Stomach (tissue), 9 donors: ENCODE measurements around the gene FLNC. TPM values are rescaled to one million over a fixed set of nuclear protein-coding genes. Genes with fewer than 3 reads are reported as not detected.

Source experiments
- DNase-seq, 2 donors: peaks; one replicate each; pipeline versions ENCODE4 v3.0.0 to v3.0.0-alpha.2; 2013 to 2019
- H3K27ac ChIP-seq, 5 donors: fragments of 200-600 bp in 4 of 5; sonication (generic) in 4 of 5; one replicate each; pipeline ENCODE4 v1.5.1; 2013 to 2019; ENCODE audit warnings: mild to moderate bottlenecking in 1 of 5, moderate library complexity in 1 of 5
- H3K27me3 ChIP-seq, 3 donors: fragments of 200-600 bp; sonication (generic); one replicate each; pipeline ENCODE4 v1.5.1; 2017 to 2019; ENCODE audit warnings: mixed run types in 1 of 3
- H3K36me3 ChIP-seq, 4 donors: fragments of 200-600 bp; sonication (generic); 1 replicate in 3 of 4; 2 replicates in 1 of 4; pipeline ENCODE4 v1.5.1; 2016 to 2019
- H3K4me1 ChIP-seq, 4 donors: fragments of 200-600 bp; sonication (generic); one replicate each; pipeline ENCODE4 v1.5.1; 2016 to 2019
- H3K4me3 ChIP-seq, 4 donors: fragments of 200-600 bp; sonication (generic) in 3 of 4; one replicate each; pipeline ENCODE4 v1.5.1; 2016 to 2019; ENCODE audit warnings: mild to moderate bottlenecking in 1 of 4
- H3K9me3 ChIP-seq, 4 donors: fragments of 200-600 bp; sonication (generic); one replicate each; pipeline ENCODE4 v1.5.1; 2016 to 2019
- CTCF ChIP-seq, 7 experiments: fragments of 450-650 bp in 4 of 7; fragments of 200-600 bp in 3 of 7; sonication (generic) in 3 of 7; IDR thresholded peaks; one replicate each; pipeline ENCODE4 v1.5.1; 2016 to 2019; ENCODE audit warnings: antibody characterized with exemption in 7 of 7, control low read depth in 2 of 7, mild to moderate bottlenecking in 1 of 7
- EP300 ChIP-seq: sonication (generic); formaldehyde crosslinking; IDR thresholded peaks from one replicate; pipeline ENCODE4 v1.6.1; 2017; ENCODE audit warnings: antibody characterized with exemption
- POLR2A ChIP-seq, 4 donors: fragments of 450-650 bp; IDR thresholded peaks; one replicate each; pipeline ENCODE4 v1.6.1; 2016; ENCODE audit warnings: antibody characterized with exemption in 4 of 4, control low read depth in 2 of 4, mild to moderate bottlenecking in 1 of 4, moderate library complexity in 1 of 4
- POLR2AphosphoS5 ChIP-seq, 3 donors: sonication (generic); formaldehyde crosslinking; IDR thresholded peaks; one replicate each; pipeline ENCODE4 v1.6.1; 2016; ENCODE audit warnings: antibody characterized with exemption in 3 of 3
- WGBS, 5 donors: extraction: QIAGEN DNeasy Blood & Tissue Kit in 3 of 5; methylation state at CpG; one replicate each; pipeline versions ENCODE4 v1.1.5 to v1.1.7; 2013 to 2018; 5-methylcytosine and 5-hydroxymethylcytosine counted together
- intact Hi-C: fragments of 100-400 bp; cut with DNase I; formaldehyde crosslinking; loops from one replicate; pipeline ENCODE4 v1.15.1; 2023; ENCODE audit warnings: low total_unique reads
- polyA plus RNA-seq, 3 donors: library from polyadenylated mRNA; stranded (reverse); fragments of 200-250 nt; gene quantifications; one replicate each; pipeline ENCODE4 v1.2.3, GENCODE V29; 2013
- total RNA-seq, 5 donors: library from RNA; depleted of rRNA; stranded (reverse); fragments of >200 nt; gene quantifications; one replicate each; pipeline versions ENCODE4 v1.1.0 to v1.2.3, GENCODE V29; 2014 to 2016
- donor health status: healthy with polysubstance abuse.
- donor health status: Bipolar disorder and iron deficiency.
- donor health status: healthy.

FLNC gene
- total and polyA plus RNA-seq, 8 donors = 1.9 to 184 (median 46.6) TPM

DNA sequence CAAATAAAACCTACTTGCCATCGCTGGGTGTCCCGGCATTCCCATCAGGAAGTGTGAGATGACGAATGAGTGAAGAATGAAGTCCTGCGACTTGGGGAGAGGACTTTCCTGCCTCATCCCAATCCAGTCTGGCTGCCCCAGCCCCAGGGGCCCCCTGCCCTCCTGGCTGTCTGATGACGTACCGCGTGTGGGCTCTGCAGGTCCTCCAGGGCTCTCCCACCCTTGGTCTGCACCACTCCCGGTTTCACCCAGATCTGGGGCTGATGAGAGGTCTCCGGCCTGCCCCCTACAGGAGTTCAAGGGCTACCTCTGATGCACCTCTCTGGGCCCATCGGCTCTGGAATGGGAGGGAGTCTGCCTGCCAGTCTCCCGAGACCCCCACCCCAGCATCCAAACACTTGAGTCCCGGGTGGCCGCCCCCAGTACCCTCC is 42.2 kb downstream of the FLNC start:
- intact Hi-C loops = no loop called here
- Histone ChIP-seq H3K27me3 (peaks cover 0 to 14% (median 0%) of the 10 kb centered on the region in 3 donors), H3K9me3 (no peaks in the 10 kb centered on the region), H3K27ac (no peak overlapping the region), H3K4me1 (peaks cover 19 to 25% (median 23%) of the 10 kb centered on the region in 4 donors), H3K4me3 (no peak overlapping the region), H3K36me3 (no peaks in the 10 kb centered on the region)
- no peak for DNase-seq
- no peak for TF ChIP-seq POLR2A (IDR thresholded peaks at IDR 0.05)
- TF ChIP-seq POLR2AphosphoS5 (IDR thresholded peaks at IDR 0.05) = no peak
- no peak for TF ChIP-seq CTCF (IDR thresholded peaks at IDR 0.05)
- no peak for TF ChIP-seq EP300
- WGBS, 5 donors = 64 to 83% (median 66%) methylated on average over 8 to 13 of the region's 13 CpGs

DNA sequence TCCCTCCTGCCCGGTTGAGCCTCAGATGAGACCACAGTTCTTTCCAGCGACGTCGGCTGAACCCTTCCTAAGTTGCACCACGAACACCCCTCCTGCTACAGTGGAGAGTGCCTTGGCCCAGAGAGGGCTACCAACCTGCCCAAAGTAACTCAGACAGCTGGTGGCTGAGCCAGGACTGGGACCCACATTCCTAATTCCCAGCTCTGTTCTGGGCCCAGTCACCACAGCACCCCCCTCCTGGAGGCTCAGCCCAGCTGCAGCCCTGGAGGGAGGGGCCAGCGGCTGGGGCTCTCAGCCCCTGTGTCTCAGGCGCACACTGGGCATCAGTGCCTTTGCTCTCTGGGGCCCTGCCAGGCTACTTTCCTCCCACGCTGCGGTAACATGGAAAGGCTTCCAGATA is 43.0 kb downstream of the FLNC start:
- Histone ChIP-seq H3K27me3 (peaks cover 0 to 14% (median 0%) of the 10 kb centered on the region in 3 donors), H3K4me1 (peaks cover 19 to 23% (median 21%) of the 10 kb centered on the region in 4 donors), H3K9me3 (no peaks in the 10 kb centered on the region), H3K36me3 (no peaks in the 10 kb centered on the region), H3K27ac (no peak overlapping the region), H3K4me3 (no peak overlapping the region)
- 74 to 82% (median 76%) methylated on average over 9 of the region's 9 CpGs for WGBS, 5 donors
- intact Hi-C loops = no loop called here
- TF ChIP-seq EP300 (no peak), CTCF (IDR thresholded peaks at IDR 0.05) (no peak), POLR2A (IDR thresholded peaks at IDR 0.05) (no peak), POLR2AphosphoS5 (IDR thresholded peaks at IDR 0.05) (no peak)
- DNase-seq = no peak

- H3K36me3 ChIP-seq = no peaks in the 10 kb centered on the region
- no peak overlapping the region for H3K27ac ChIP-seq
- intact Hi-C loops = no loop called here
- H3K27me3 ChIP-seq = peaks cover 0 to 14% (median 0%) of the 10 kb centered on the region in 3 donors
- H3K4me1 ChIP-seq = peaks cover 9 to 11% (median 10%) of the 10 kb centered on the region in 4 donors
- TF ChIP-seq CTCF (IDR thresholded peaks at IDR 0.05) = no peak
- TF ChIP-seq POLR2A (IDR thresholded peaks at IDR 0.05) = no peak
- no peak for TF ChIP-seq EP300
- no peak for TF ChIP-seq POLR2AphosphoS5 (IDR thresholded peaks at IDR 0.05)
- DNase-seq = no peak
- WGBS, 5 donors = 72 to 80% (median 78%) methylated on average over 20 to 22 of the region's 22 CpGs
- no peak overlapping the region for H3K4me3 ChIP-seq
- H3K9me3 ChIP-seq = no peaks in the 10 kb centered on the region
Observed at GRCh38 chr7:128874140-128875031, 44.2 kb downstream of the FLNC start.

DNA sequence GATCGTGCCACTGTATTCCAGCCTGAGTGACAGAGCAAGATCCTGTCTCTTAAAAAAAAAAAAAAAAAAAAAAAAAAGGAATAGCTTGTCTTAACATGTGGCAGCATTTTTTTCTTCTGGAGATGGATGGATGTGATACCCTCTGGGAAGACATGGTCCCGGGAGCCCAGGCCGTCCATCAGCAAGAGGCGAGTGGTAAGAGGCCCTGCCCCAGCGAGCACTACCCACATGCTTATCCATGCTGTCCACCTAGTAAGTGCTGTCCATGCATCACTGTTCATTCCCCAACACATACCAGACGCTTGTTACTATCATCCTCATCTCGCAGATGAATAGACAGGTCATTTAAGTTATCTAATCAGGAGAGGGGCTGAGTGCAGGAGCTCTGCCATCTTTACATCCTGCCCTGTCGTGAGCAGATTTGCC is 45.3 kb downstream of the FLNC start:
- Histone ChIP-seq H3K9me3 (no peaks in the 10 kb centered on the region), H3K4me1 (peaks cover 0 to 5% (median 0%) of the 10 kb centered on the region in 4 donors), H3K4me3 (no peak overlapping the region), H3K27me3 (peaks cover 0 to 3% (median 0%) of the 10 kb centered on the region in 3 donors), H3K27ac (no peak overlapping the region), H3K36me3 (no peaks in the 10 kb centered on the region)
- TF ChIP-seq EP300 (no peak), CTCF (IDR thresholded peaks at IDR 0.05) (no peak), POLR2A (IDR thresholded peaks at IDR 0.05) (no peak), POLR2AphosphoS5 (IDR thresholded peaks at IDR 0.05) (no peak)
- WGBS, 5 donors = 74 to 83% (median 79%) methylated on average over 8 of the region's 8 CpGs
- DNase-seq = no peak
- intact Hi-C loops = no loop called here
